HEK293 (cell line): ENCODE data around the gene AGBL3.

Experiments used
- ZNF214 ChIP-seq: fragments of 450-650 bp; formaldehyde crosslinking; IDR thresholded peaks from 2 replicates; pipeline ENCODE4 v1.5.1; 2017; ENCODE audit warnings: missing biosample characterization, mild to moderate bottlenecking, missing genetic modification characterization, borderline replicate concordance
- TF ChIP-seq, protein P1 (sequence below): fragments of 450-650 bp; formaldehyde crosslinking; IDR thresholded peaks from 2 replicates; pipeline ENCODE4 v1.5.1; 2016; ENCODE audit warnings: missing biosample characterization, missing genetic modification characterization

- TF ChIP-seq ZNF214 (tag by site-specific recombination): no peak
- TF ChIP-seq, protein P1, sequence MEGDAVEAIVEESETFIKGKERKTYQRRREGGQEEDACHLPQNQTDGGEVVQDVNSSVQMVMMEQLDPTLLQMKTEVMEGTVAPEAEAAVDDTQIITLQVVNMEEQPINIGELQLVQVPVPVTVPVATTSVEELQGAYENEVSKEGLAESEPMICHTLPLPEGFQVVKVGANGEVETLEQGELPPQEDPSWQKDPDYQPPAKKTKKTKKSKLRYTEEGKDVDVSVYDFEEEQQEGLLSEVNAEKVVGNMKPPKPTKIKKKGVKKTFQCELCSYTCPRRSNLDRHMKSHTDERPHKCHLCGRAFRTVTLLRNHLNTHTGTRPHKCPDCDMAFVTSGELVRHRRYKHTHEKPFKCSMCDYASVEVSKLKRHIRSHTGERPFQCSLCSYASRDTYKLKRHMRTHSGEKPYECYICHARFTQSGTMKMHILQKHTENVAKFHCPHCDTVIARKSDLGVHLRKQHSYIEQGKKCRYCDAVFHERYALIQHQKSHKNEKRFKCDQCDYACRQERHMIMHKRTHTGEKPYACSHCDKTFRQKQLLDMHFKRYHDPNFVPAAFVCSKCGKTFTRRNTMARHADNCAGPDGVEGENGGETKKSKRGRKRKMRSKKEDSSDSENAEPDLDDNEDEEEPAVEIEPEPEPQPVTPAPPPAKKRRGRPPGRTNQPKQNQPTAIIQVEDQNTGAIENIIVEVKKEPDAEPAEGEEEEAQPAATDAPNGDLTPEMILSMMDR (tag by site-specific recombination): no peak
These were observed 24.0 kb upstream of the AGBL3 start for GRCh38 chr7:134962270-134962780.
